ENCODE measurements around the gene UTY.
"Not testable (repeated sequence)": the region's sequence is repeated elsewhere in the genome, so short reads cannot be mapped to it uniquely, and the experiment has no call there.

Gene UTY

GRCh38 chrY:13299411-13299810 lies 180.4 kb downstream of the UTY start:
- DNase-seq (ENCODE audit: low read depth) = no peak

- DNase-seq (ENCODE audit: low read depth) = no peak
Observed at GRCh38 chrY:13296176-13296890, 183.5 kb downstream of the UTY start.

- DNase-seq (ENCODE audit: low read depth) = no peak
Observed at GRCh38 chrY:13295026-13295425, 184.8 kb downstream of the UTY start.

DNA sequence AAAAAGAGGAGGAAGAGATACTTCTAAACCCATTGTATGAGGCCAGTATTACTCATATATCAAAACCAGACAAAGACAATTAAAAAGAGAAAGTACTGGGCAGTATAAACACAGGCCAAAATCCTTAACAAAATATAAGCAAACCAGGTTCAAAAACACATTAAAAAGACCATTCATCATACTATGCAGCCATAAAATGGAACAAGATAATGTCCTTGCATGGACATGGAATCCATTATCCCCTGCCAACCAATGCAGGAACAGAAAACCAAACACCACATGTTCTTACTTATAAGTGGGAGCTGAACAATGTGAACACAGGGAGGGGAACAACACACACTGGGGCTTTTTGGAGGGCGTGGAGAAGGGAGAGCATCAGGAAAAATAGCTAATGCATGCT lies 188.6 kb downstream of the UTY start:
- no peak for DNase-seq (ENCODE audit: low read depth)

DNA sequence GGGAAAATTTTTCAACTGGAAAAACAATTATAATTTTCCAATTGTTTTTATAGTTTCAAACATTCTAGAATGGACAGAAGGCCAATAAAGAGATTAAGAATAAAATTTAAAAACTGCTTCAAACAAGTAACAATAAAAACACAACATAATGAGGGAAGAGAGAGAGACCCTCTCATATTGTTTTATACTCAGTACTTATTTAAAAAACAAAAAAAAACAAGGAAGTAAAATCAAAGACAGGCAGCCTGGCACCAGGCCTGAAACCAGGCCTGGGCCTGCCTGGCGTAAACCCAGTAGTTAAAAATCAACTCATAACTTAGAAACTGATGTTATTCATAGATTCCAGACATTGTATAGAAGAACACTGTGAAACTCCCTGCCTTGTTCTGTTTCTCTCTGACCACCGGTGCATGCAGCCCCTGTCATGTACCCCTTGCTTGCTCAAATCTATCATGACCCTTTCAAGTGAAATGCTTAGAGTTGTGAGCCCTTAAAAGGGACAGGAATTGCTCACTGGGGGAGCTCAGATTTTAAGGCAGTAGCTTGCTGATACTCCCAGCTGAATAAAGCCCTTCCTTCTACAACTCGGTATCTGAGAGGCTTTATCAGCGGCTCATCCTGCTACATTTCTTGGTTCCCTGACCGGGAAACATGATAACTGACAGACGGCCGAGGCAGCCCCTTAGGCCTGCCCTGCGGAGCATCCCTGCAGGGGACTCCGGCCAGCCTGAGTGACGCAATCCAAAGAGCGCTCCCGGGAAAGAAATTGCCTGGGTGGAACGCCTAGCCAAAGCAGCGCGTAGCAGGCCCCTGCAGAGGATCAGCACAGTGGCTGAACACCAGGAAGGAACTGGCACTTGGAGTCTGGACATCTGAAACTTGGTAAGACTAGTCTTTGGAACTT lies 197.4 kb downstream of the UTY start:
- DNase-seq (ENCODE audit: low read depth) = not testable (repeated sequence)

- no peak for DNase-seq (ENCODE audit: low read depth)
Observed at GRCh38 chrY:13279561-13279960, 200.3 kb downstream of the UTY start.

GRCh38 chrY:13271706-13272105 lies 208.1 kb downstream of the UTY start:
- DNase-seq (ENCODE audit: low read depth) = no peak

DNA sequence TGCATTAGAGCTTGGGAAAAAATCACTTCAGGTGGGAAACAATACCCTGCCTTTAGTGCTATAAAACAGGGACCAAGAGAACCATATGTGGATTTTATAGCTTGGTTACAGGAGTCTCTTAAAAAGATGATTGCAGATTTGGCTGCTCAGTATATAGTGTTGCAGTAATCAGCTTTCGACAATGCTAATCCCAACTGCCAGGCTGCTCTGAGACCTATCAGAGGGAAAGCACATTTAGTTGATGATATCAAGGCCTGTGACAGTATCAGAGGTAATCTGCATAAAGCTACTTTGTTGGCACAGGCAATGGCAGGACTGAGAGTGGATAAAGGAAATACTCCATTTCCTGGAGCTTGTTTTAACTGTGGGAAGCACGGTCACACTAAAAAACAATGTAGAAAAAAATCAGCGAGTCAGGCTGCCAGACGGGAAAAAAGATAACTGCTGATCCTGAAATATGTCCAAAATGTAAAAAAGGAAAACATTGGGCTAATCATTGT lies 225.8 kb downstream of the UTY start:
- not testable (repeated sequence) for DNase-seq (ENCODE audit: low read depth)

DNA sequence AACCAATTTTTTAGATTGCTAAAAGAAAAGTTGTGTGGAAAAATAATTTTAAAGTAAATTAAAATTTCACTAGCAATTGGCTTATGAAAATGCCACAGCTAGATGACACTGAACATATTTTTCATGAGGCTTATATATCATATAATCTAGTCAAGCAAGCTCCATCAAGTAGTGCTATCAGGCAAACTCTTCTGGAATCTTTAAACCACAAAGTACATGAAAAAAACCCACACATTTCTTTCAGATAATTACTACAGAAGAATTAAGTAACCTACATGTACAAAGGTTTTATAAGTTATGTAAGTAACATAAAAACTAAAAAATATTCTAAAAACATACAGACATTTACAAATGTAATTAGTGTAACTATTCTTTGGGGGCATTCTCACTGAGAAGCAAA lies 229.4 kb downstream of the UTY start:
- no peak for DNase-seq (ENCODE audit: low read depth)

DNA sequence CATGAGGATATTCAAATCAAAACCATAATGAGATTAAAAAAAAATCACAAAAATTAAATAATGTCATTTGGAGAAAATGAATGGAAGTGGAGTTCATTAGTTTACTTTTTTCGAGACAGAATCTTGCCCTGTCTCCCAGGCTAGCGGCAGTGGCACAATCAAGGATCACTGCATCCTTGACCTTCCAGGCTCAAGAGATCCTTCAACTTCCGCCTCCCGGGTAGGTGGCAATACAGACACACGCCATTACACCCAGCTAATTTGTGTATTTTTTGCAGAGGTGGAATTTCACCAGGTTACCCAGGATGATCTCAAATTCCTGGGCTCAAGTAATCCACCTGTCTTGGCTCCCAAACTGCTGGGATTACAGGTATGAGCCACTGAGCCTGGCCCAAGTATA lies 236.1 kb downstream of the UTY start:
- DNase-seq (ENCODE audit: low read depth) = no peak

GRCh38 chrY:13233901-13234300 lies 245.9 kb downstream of the UTY start:
- DNase-seq (ENCODE audit: low read depth) = no peak

DNA sequence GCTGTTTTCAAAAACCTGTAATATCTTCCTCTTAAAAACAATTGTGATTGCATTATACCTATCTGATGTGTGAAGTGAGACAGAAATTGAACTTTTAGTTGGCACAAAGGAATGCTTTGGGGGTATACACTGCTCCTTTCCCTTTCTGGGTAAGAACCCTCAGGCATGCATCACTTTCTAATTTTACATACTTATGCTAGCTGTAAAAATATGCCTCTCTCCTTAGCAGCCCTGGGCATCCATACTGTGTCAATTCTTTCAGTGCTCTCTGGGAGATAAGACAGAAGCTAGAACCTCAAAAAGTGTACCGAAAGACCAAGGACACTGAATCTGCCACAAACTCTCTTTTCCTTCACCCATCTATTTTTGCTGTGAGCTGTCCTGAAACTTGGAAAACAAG lies 246.7 kb downstream of the UTY start:
- DNase-seq (ENCODE audit: low read depth) = no peak

DNA sequence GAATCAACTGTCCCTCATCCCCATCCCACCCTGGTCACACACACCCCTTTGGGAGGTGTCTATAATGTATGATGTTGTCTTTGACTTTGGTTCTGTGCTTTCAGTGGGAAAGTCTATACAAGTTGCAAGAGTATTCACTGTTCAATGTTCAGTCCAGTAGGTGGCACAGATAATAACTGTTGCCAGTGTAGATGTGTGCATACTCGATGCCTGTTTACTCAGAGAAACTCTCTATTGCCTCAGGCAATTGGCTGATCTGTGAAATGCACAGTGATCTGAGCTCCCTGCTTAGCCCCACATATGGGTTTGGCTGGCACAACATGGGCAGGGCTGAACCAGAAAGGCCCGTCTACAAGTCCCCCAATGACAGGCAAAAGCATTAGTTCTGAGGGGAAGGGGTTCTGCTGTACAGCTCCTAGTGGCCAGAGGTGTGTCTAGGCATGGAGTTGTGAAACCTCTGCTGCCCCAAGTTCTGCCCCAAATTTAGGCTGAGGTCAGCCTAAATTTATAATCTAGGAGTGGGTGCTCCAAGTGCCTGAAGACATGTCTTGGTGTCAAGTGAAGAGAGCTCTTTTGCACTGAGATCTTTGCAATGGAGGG lies 252.4 kb downstream of the UTY start:
- DNase-seq (ENCODE audit: low read depth) = no peak

DNA sequence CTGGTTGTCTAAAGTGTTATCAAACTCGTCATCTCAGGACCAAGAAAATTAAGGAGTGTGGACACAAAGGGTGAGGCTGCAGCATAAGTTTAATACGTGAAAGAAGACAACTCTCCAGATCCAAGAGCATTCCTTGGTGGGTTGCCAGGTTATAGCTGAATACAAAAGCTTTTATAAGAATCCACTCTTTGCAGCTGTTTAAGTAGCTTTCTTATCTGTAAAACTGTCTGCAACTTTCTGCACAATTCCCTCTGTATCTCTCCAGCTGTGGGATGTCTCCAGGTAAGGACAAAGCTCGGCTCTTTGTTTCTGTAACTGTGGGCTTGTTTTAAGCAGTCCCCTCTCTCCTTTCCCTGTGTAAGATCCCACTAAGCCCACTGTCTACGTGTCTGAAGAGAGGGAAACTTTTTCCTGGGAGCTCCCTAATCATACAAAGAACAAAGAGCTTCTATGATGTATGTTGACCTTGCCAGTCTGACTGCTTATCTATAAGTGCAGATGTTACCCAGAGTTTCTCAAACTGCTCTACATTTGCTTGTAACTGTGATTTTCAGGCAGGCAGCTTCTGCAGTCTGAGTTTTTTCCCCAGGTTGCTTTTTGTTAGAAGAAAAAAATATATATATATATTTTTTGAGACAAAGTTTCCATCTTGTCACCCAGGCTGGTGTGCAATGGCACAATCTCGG lies 268.7 kb downstream of the UTY start:
- no peak for DNase-seq (ENCODE audit: low read depth)

- no peak for DNase-seq (ENCODE audit: low read depth)
Observed at GRCh38 chrY:13205214-13205613, 274.6 kb downstream of the UTY start.

Measured in stimulated activated CD8-positive, alpha-beta memory T cell treated with anti-CD3 and anti-CD28 coated beads, Interleukin-7, amount 100 ng/mL, for 24 hours (primary cell).